Spleen (tissue), 11 donors: ENCODE data around the gene PDE4D. TPM values are rescaled to one million over a fixed set of nuclear protein-coding genes. Genes with fewer than 3 reads are reported as not detected.

Experiments used
- DNase-seq: peaks from one replicate; pipeline ENCODE4 v3.0.0-alpha.2; 2020
- H3K27ac ChIP-seq, 8 donors: fragments of 200-600 bp; sonication (generic) in 7 of 8; 1 replicate in 4 of 8; 2 replicates in 4 of 8; pipeline versions ENCODE4 v1.5.0 to v1.8.0; 2016 to 2021; ENCODE audit warnings: inconsistent platforms in 4 of 8, mild to moderate bottlenecking in 4 of 8, moderate library complexity in 1 of 8
- H3K27me3 ChIP-seq, 7 donors: fragments of 200-600 bp; sonication (generic) in 6 of 7; replicated peaks in 1 of 7; 1 replicate in 4 of 7; 2 replicates in 3 of 7; pipeline versions ENCODE4 v1.5.0 to v1.8.0; 2016 to 2021; ENCODE audit warnings: inconsistent platforms in 3 of 7, mild to moderate bottlenecking in 1 of 7
- H3K36me3 ChIP-seq, 6 donors: fragments of 200-600 bp; sonication (generic) in 5 of 6; 1 replicate in 4 of 6; 2 replicates in 2 of 6; pipeline versions ENCODE4 v1.5.0 to v1.8.0; 2016 to 2021; ENCODE audit warnings: inconsistent platforms in 2 of 6
- H3K4me1 ChIP-seq, 6 donors: fragments of 200-600 bp; sonication (generic) in 5 of 6; 1 replicate in 3 of 6; 2 replicates in 3 of 6; pipeline versions ENCODE4 v1.5.0 to v1.8.0; 2016 to 2021; ENCODE audit warnings: inconsistent platforms in 3 of 6
- H3K4me3 ChIP-seq, 8 donors: fragments of 200-600 bp; sonication (generic) in 7 of 8; 1 replicate in 4 of 8; 2 replicates in 4 of 8; pipeline versions ENCODE4 v1.5.0 to v1.8.0; 2016 to 2021; ENCODE audit warnings: inconsistent platforms in 4 of 8, mild to moderate bottlenecking in 4 of 8, moderate library complexity in 2 of 8
- H3K9me3 ChIP-seq, 8 donors: fragments of 200-600 bp; sonication (generic) in 7 of 8; 1 replicate in 4 of 8; 2 replicates in 4 of 8; pipeline versions ENCODE4 v1.5.0 to v1.8.0; 2016 to 2021; ENCODE audit warnings: inconsistent platforms in 4 of 8
- POLR2A ChIP-seq, 3 donors: fragments of 450-650 bp; IDR thresholded peaks; one replicate each; pipeline ENCODE4 v1.5.1; 2017; ENCODE audit warnings: antibody characterized with exemption in 3 of 3, mild to moderate bottlenecking in 1 of 3
- POLR2AphosphoS5 ChIP-seq, 3 donors: sonication (generic); formaldehyde crosslinking; IDR thresholded peaks; one replicate each; pipeline ENCODE4 v1.5.1; 2017; ENCODE audit warnings: antibody characterized with exemption in 3 of 3
- WGBS, 5 donors: extraction: QIAGEN DNeasy Blood & Tissue Kit in 3 of 5; methylation state at CpG; one replicate each; pipeline versions ENCODE4 v1.1.5 to v1.1.7; 2013 to 2018; 5-methylcytosine and 5-hydroxymethylcytosine counted together
- intact Hi-C: fragments of 100-400 bp; cut with DNase I; formaldehyde crosslinking; loops from one replicate; pipeline ENCODE4 v1.15.0; 2023; ENCODE audit warnings: low total_unique reads
- polyA plus RNA-seq, 3 donors: library from polyadenylated mRNA; stranded (reverse); fragments of 200-250 nt; gene quantifications; one replicate each; pipeline ENCODE4 v1.2.1, GENCODE V29; 2013
- total RNA-seq, 7 donors: library from RNA; depleted of rRNA in 3 of 7; stranded (reverse); fragments of >200 nt in 3 of 7; fragmentation: NEBNext Ultra II Directional in 4 of 7; extraction: Animal tissue kit (Norgen Biotek cat#: 25700) in 4 of 7; gene quantifications; one replicate each; pipeline versions ENCODE4 v1.1.0 to v1.2.1, GENCODE V29; 2016 to 2021
- TF ChIP-seq, protein P1 (sequence below), 11 experiments: fragments of 200-600 bp in 7 of 11; fragments of 450-650 bp in 4 of 11; sonication (generic) in 4 of 11; IDR thresholded peaks in 8 of 11; conservative IDR thresholded peaks in 3 of 11; 1 replicate in 7 of 11; 2 replicates in 4 of 11; pipeline versions ENCODE4 v1.4.0 to v1.8.0; 2016 to 2021; ENCODE audit warnings: antibody characterized with exemption in 11 of 11, inconsistent platforms in 4 of 11, mild to moderate bottlenecking in 1 of 11
- donor health status: healthy with polysubstance abuse.
- donor health status: DM: no; HTN: no; CAD: no; lungs with moderate emphysema.
- donor health status: DM: no; HTN: no; CAD: no.
- donor health status: Bipolar disorder and iron deficiency.
- donor health status: healthy.
- donor health status: DM: no; HTN: no; CAD: no.
- donor health status: DM: yes; HTN: yes; CAD: no.

The PDE4D gene
- total and polyA plus RNA-seq, 10 donors = 0.88 to 51.8 (median 18.2) TPM

- WGBS, 5 donors = 60 to 78% (median 66%) methylated on average over 4 of the region's 4 CpGs
- intact Hi-C loops = no loop called here
- no peak for TF ChIP-seq POLR2AphosphoS5 (IDR thresholded peaks at IDR 0.05)
- TF ChIP-seq, protein P1, sequence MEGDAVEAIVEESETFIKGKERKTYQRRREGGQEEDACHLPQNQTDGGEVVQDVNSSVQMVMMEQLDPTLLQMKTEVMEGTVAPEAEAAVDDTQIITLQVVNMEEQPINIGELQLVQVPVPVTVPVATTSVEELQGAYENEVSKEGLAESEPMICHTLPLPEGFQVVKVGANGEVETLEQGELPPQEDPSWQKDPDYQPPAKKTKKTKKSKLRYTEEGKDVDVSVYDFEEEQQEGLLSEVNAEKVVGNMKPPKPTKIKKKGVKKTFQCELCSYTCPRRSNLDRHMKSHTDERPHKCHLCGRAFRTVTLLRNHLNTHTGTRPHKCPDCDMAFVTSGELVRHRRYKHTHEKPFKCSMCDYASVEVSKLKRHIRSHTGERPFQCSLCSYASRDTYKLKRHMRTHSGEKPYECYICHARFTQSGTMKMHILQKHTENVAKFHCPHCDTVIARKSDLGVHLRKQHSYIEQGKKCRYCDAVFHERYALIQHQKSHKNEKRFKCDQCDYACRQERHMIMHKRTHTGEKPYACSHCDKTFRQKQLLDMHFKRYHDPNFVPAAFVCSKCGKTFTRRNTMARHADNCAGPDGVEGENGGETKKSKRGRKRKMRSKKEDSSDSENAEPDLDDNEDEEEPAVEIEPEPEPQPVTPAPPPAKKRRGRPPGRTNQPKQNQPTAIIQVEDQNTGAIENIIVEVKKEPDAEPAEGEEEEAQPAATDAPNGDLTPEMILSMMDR (IDR thresholded peaks at IDR 0.05 in 8 of 11, conservative IDR thresholded peaks at IDR 0.05 in 3 of 11) = no peak
- TF ChIP-seq POLR2A (IDR thresholded peaks at IDR 0.05) = no peak
- H3K36me3 ChIP-seq = no peaks in the 10 kb centered on the region
- H3K4me3 ChIP-seq = no peak overlapping the region
- no peaks in the 10 kb centered on the region for H3K27me3 ChIP-seq
- DNase-seq = no peak
- peaks cover 0 to 29% (median 19%) of the 10 kb centered on the region in 8 donors for H3K9me3 ChIP-seq
- no peak overlapping the region for H3K27ac ChIP-seq
- peaks cover 0 to 6% (median 3%) of the 10 kb centered on the region in 6 donors for H3K4me1 ChIP-seq
Observed at GRCh38 chr5:59371525-59372127, 521.9 kb downstream of the PDE4D start.

GRCh38 chr5:59368951-59369350, 524.6 kb downstream of the PDE4D start:
- Histone ChIP-seq H3K27ac (no peak overlapping the region), H3K4me1 (peaks cover 0 to 6% (median 3%) of the 10 kb centered on the region in 6 donors), H3K36me3 (no peaks in the 10 kb centered on the region), H3K27me3 (no peaks in the 10 kb centered on the region), H3K9me3 (peaks cover 0 to 11% (median 7%) of the 10 kb centered on the region in 8 donors), H3K4me3 (no peak overlapping the region)
- 85 to 97% (median 91%) methylated on average over 4 of the region's 4 CpGs for WGBS, 5 donors
- intact Hi-C loops = no loop called here
- TF ChIP-seq POLR2AphosphoS5 (IDR thresholded peaks at IDR 0.05) (no peak), POLR2A (IDR thresholded peaks at IDR 0.05) (no peak)
- TF ChIP-seq, protein P1 (IDR thresholded peaks at IDR 0.05 in 8 of 11, conservative IDR thresholded peaks at IDR 0.05 in 3 of 11) = no peak
- DNase-seq = no peak

- no peak for TF ChIP-seq POLR2A (IDR thresholded peaks at IDR 0.05)
- TF ChIP-seq, protein P1 (IDR thresholded peaks at IDR 0.05 in 8 of 11, conservative IDR thresholded peaks at IDR 0.05 in 3 of 11) = peak in 8 of 11 experiments; percentile 27 to 65 (median 50)
- Histone ChIP-seq H3K4me3 (no peak overlapping the region), H3K27ac (no peak overlapping the region), H3K27me3 (no peaks in the 10 kb centered on the region), H3K4me1 (peaks cover 0 to 6% (median 3%) of the 10 kb centered on the region in 6 donors), H3K36me3 (no peaks in the 10 kb centered on the region), H3K9me3 (no peaks in the 10 kb centered on the region)
- intact Hi-C loops = no loop called here
- 13 to 15% (median 13%) methylated on average over 7 of the region's 7 CpGs for WGBS, 5 donors
- DNase-seq = no peak
Observed at GRCh38 chr5:59367791-59368394, 525.6 kb downstream of the PDE4D start.

DNA sequence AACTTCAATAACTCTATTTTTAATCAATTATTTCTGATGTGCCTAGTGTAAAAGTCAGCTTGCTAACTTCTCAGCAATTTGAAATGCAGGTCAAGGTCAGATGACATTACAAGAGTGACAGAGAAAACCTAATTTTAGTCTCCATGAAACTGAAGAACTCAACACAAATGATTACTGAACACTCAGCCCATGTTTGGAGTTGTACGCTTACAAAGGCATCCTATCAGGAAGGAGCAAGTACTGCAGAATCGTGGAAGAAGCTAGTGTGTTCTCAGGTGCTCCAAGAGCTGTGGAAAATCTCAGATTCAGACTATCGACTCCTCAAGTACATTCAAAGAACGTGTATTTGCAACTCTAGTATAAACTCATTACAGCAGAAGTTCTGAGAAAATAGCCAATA, 526.7 kb downstream of the PDE4D start:
- Histone ChIP-seq H3K36me3 (no peaks in the 10 kb centered on the region), H3K4me1 (peaks cover 0 to 6% (median 3%) of the 10 kb centered on the region in 6 donors), H3K4me3 (no peak overlapping the region), H3K27ac (no peak overlapping the region), H3K9me3 (no peaks in the 10 kb centered on the region), H3K27me3 (no peaks in the 10 kb centered on the region)
- WGBS, 5 donors = 85 to 92% (median 89%) methylated on average over 4 of the region's 4 CpGs
- no peak for TF ChIP-seq POLR2AphosphoS5 (IDR thresholded peaks at IDR 0.05)
- TF ChIP-seq POLR2A (IDR thresholded peaks at IDR 0.05) = no peak
- TF ChIP-seq, protein P1 (IDR thresholded peaks at IDR 0.05 in 8 of 11, conservative IDR thresholded peaks at IDR 0.05 in 3 of 11) = no peak
- intact Hi-C loops = no loop called here
- no peak for DNase-seq
